ENCODE data around the gene ZNF580. TPM values are rescaled to one million over a fixed set of nuclear protein-coding genes. Genes with fewer than 3 reads are reported as not detected.

Gene ZNF580
- total RNA-seq, 4 donors from 2014 or later: 4.8 to 69.8 (median 19.1) TPM

DNA sequence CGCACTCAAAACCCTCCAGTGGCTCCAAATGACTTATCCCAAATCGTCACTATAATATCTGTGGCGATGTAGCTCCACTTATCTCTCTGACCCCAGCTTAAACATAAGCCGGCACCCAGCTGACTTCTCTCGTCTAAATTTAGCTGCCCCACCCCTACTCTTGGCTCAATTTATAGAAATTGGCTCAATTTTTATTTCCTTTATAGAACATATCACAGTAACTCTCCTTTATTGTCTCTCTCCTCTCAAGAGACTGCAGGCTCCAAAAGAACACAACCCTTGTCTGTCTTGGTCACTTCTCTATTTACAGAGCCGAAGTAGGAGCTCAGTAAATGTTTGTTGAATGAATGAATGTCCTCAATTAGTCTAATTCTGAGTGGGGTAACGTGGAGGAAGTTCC is 17.2 kb upstream of the ZNF580 start:
- no peaks in the 10 kb centered on the region for H3K36me3 ChIP-seq
- TF ChIP-seq, protein P1, sequence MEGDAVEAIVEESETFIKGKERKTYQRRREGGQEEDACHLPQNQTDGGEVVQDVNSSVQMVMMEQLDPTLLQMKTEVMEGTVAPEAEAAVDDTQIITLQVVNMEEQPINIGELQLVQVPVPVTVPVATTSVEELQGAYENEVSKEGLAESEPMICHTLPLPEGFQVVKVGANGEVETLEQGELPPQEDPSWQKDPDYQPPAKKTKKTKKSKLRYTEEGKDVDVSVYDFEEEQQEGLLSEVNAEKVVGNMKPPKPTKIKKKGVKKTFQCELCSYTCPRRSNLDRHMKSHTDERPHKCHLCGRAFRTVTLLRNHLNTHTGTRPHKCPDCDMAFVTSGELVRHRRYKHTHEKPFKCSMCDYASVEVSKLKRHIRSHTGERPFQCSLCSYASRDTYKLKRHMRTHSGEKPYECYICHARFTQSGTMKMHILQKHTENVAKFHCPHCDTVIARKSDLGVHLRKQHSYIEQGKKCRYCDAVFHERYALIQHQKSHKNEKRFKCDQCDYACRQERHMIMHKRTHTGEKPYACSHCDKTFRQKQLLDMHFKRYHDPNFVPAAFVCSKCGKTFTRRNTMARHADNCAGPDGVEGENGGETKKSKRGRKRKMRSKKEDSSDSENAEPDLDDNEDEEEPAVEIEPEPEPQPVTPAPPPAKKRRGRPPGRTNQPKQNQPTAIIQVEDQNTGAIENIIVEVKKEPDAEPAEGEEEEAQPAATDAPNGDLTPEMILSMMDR (IDR thresholded peaks at IDR 0.05): no peak
- TF ChIP-seq POLR2A (IDR thresholded peaks at IDR 0.05): no peak
- H3K4me3 ChIP-seq: no peak overlapping the region
- intact Hi-C loops (cut with DNase I; ENCODE audit: low total_unique reads): no loop called here
- peak overlapping the region; percentile 94 to 99 for H3K27ac ChIP-seq
- no peaks in the 10 kb centered on the region for H3K27me3 ChIP-seq
- H3K4me1 ChIP-seq: no peaks in the 10 kb centered on the region
- no peaks in the 10 kb centered on the region for H3K9me3 ChIP-seq
- no peak for DNase-seq

DNA sequence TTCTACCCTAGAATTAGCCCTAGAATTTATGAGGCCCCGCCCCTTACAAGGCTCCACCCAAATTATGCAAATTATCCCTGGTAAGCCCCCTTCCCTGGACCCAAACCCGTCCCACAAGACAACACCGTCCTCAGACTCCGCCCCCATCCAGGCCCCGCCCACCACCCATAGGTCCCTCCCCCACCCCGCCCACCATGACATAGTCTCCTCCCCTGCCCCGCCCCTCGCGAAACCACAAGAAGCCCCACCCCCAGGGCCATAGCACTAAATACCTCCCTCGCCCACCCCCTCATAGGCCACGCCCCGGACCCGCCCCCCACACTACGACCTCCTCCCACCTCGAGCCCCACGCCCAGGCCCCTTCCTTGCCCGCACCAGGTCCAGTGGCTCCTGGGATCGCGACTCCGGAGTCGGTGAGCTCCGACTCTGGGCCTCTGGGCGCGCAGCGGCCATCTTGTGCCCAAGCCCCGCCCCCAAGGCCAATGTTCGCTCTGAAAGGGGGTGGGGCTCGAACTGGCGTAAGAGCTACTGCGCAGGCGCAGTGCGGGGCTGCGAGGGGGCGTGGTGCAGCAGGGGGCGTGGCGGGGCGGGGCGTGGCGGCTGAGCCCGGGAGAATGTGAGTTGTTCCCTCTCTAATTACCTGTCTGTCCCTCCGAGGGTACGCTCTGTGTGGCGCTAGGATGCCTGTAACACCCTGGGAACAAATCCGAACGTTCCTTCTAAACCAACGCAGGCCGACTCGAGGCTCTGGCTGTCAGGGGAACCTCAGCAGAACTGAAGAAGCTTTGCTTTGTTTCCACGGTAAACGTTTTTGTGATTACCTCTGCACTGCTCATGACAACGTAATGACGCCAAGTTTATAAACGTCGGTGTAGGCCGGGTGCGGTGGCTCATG is 16.4 kb upstream of the ZNF580 start, which contains the start of gene ZNF784:
Gene ZNF784 (minus strand): TSS at position 458 of the 895 bp plus-strand sequence. CDS start 5 bp downstream, at position 453.
- no peaks in the 10 kb centered on the region for H3K4me1 ChIP-seq
- intact Hi-C loops (cut with DNase I; ENCODE audit: low total_unique reads): no loop called here
- H3K9me3 ChIP-seq: no peaks in the 10 kb centered on the region
- H3K27ac ChIP-seq: peak within 1 kb of the TSS; percentile 94 to 99
- peak; percentile 30 to 69 for TF ChIP-seq POLR2A (IDR thresholded peaks at IDR 0.05)
- TF ChIP-seq, protein P1 (IDR thresholded peaks at IDR 0.05): no peak
- H3K27me3 ChIP-seq: no peaks in the 10 kb centered on the region
- H3K36me3 ChIP-seq: no peaks in the 10 kb centered on the region
- DNase-seq: peak; percentile 92 to 93
- peak within 1 kb of the TSS; percentile 58 to 70 for H3K4me3 ChIP-seq

DNA sequence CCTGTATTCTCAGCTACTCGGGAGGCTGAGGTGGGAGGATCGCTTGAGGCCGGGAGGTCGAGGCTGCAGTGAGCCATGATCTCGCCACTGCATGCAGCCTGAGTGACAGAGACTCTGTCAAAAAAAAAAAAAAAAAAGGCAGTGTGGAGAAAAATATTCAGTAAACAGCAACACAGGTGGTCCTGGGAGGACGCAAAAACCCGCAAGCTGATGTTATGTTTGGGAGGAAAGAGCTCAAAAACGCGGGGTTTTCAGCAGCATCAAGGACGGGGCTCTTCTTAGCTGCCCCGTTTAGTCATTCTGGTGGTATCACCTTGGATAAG is 15.8 kb upstream of the ZNF580 start:
- TF ChIP-seq, protein P1 (IDR thresholded peaks at IDR 0.05): no peak
- Histone ChIP-seq H3K27ac (peak overlapping the region; percentile 94 to 99), H3K36me3 (no peaks in the 10 kb centered on the region), H3K4me1 (no peaks in the 10 kb centered on the region), H3K27me3 (no peaks in the 10 kb centered on the region), H3K9me3 (no peaks in the 10 kb centered on the region), H3K4me3 (peak overlapping the region; percentile 58 to 70)
- intact Hi-C loops (cut with DNase I; ENCODE audit: low total_unique reads): no loop called here
- DNase-seq: no peak

DNA sequence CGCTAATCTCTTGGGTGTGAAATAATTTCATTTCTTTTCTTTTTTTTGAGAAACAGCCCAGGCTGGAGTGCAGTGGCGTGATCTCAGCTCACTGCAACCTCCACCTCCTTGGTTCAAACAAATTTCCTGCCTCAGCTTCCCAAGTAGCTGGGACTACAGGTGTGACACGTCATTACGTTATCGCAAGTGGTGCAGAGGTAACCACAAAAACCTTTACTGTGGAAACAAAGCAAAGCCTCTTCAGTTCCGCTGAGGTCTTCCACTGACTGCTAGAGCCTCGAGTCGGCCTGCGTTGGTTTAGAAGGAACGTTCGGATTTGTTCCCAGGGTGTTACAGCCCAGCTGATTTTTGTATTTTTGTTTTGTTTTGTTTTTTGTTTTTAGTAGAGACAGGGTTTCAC is 14.5 kb upstream of the ZNF580 start:
- intact Hi-C loops (cut with DNase I; ENCODE audit: low total_unique reads): no loop called here

DNA sequence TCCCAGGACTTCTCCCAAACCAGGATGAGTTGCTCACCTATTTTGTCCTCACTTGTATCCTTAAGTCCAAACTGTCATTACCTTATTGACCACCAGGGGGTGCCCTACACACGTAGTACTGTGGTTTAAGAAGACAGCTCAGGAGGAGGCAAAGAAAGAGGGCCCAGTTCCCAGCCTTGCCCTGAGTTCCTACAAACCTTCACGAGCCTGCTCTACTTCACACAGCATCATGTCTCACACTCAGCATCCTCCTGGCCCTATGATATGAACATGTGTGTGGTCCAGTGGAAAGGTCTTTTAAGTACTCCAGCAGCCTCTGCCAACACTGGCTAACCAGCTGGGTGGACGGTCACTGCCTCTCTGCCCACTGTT is 8.4 kb upstream of the ZNF580 start:
- no peaks in the 10 kb centered on the region for H3K27me3 ChIP-seq
- intact Hi-C loops (cut with DNase I; ENCODE audit: low total_unique reads): no loop called here
- H3K36me3 ChIP-seq: no peaks in the 10 kb centered on the region
- DNase-seq: peak; percentile 69 to 97
- no peaks in the 10 kb centered on the region for H3K9me3 ChIP-seq
- H3K4me3 ChIP-seq: no peak overlapping the region
- TF ChIP-seq, protein P1 (IDR thresholded peaks at IDR 0.05): peak; percentile 81 to 94 (median 86)
- TF ChIP-seq POLR2A (IDR thresholded peaks at IDR 0.05): no peak
- peak overlapping the region in 1 of 2 donors; percentile 38 for H3K27ac ChIP-seq
- H3K4me1 ChIP-seq: peaks cover 0 to 21% of the 10 kb centered on the region in 2 donors

More for the DNA sequence above, 14.5 kb upstream of the ZNF580 start:
- Histone ChIP-seq H3K9me3 (no peaks in the 10 kb centered on the region), H3K36me3 (no peaks in the 10 kb centered on the region), H3K4me1 (no peaks in the 10 kb centered on the region), H3K4me3 (no peak overlapping the region), H3K27ac (no peak overlapping the region), H3K27me3 (no peaks in the 10 kb centered on the region)
- TF ChIP-seq, protein P1 (IDR thresholded peaks at IDR 0.05): no peak
- TF ChIP-seq POLR2A (IDR thresholded peaks at IDR 0.05): no peak
- no peak for DNase-seq

Data from uterus (tissue), 4 donors.